ENCODE data around the gene PIGV.
A peak's percentile ranks its signal among the peaks of the same experiment; 100 is the strongest.

Gene PIGV

DNA sequence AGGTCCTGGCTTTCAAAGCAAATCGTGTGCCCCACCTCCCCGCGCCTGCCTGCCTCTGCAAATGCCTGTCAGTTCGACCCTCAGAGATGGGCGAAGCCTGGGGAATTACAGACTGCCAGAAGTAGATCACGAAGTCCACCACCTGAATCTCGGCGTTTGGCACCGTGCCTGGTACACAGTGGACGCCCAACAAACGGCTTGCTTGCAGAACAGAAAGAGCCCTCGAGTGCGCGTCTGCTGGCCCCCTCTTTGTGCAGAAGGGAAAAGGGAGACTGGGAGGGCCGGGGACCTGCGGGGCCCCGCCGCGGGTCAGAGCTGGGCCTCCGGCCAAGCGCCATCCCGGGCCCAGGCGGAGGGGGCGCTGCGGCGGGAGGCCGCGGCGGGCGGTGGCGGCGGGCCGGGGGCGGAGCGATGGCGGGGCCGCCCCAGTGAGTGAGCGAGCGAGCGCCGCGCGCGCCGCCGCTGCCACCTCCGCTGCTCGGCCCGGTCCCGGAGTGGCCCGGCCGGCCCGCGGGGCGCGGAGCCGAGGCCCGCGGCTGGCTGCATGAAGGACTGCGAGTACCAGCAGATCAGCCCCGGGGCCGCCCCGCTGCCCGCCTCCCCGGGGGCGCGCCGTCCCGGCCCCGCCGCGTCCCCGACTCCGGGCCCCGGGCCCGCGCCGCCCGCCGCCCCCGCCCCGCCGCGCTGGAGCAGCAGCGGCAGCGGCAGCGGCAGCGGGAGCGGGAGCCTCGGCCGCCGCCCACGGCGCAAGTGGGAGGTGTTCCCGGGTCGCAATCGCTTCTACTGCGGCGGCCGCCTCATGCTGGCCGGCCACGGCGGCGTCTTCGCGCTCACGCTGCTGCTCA lies 38.7 kb downstream of the PIGV start, which contains the start of gene ZDHHC18:
TSS of gene ZDHHC18 (plus strand) at position 428 of the 845 bp plus-strand sequence. CDS start at position 545, 117 bp downstream.
- peak; percentile 44 for DNase-seq (ENCODE audit: low read depth)
- TF ChIP-seq, protein P1, sequence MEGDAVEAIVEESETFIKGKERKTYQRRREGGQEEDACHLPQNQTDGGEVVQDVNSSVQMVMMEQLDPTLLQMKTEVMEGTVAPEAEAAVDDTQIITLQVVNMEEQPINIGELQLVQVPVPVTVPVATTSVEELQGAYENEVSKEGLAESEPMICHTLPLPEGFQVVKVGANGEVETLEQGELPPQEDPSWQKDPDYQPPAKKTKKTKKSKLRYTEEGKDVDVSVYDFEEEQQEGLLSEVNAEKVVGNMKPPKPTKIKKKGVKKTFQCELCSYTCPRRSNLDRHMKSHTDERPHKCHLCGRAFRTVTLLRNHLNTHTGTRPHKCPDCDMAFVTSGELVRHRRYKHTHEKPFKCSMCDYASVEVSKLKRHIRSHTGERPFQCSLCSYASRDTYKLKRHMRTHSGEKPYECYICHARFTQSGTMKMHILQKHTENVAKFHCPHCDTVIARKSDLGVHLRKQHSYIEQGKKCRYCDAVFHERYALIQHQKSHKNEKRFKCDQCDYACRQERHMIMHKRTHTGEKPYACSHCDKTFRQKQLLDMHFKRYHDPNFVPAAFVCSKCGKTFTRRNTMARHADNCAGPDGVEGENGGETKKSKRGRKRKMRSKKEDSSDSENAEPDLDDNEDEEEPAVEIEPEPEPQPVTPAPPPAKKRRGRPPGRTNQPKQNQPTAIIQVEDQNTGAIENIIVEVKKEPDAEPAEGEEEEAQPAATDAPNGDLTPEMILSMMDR (conservative IDR thresholded peaks at IDR 0.05; ENCODE audit: low read length) = peak; percentile 20; the same call in 1 of the 2 replicates
- peak within 1 kb of the TSS; percentile 79 for H3K4me3 ChIP-seq (ENCODE audit: low read length)

GRCh38 chr1:26827106-26827604 lies 39.4 kb downstream of the PIGV start:
- TF ChIP-seq, protein P1 (conservative IDR thresholded peaks at IDR 0.05; ENCODE audit: low read length) = no peak
- DNase-seq (ENCODE audit: low read depth) = no peak
- peak overlapping the region; percentile 72 for H3K4me3 ChIP-seq (ENCODE audit: low read length)

DNA sequence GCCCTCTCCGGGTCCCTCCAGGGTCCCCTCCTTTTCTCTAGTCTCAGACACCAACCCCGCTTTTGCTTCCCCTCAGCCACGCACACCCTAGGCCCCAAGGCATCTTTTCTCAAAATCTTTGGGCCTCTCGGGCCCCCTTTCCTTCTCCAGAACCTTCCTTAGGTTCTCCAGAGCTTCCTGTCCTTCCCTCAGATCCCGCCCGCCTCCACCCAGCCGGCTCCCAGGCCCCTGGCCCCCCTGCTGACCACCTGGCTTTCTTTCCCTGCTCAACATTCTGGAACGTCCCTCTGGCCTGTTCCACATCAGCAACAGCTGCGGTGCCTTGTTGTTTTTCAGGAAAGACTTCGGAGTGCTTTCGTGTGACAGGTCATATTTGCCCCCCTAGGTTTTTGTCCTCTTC lies 39.9 kb downstream of the PIGV start:
- TF ChIP-seq, protein P1 (conservative IDR thresholded peaks at IDR 0.05; ENCODE audit: low read length) = no peak
- DNase-seq (ENCODE audit: low read depth) = no peak
- H3K4me3 ChIP-seq (ENCODE audit: low read length) = peak overlapping the region; percentile 72

DNA sequence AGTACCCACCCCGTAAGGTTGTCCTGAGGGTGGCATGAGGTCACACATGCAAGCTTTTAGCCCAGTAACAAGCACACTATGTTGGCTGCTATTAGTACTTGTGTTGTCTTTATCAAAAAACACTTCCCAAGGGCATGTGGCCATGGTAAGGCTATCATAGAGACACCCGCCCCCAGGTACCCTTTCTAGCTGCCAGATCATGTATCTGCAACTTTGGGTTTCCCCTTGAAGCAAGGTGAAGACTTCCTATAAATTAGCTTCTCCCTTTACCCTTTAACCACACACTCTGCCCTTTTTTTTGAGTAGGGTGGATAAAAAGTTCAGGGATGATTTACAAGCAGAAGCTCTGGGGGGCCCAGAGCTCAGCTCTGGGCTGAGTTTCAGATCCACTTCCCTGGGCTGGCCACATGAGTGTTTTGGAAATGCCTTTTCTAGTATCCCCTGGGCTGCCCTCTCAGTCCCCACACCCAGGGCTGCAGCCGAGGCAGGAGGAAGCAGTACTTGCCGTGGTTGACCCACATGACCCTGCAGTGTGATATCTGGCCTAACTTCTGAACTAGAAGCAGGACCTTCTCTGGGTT lies 40.8 kb downstream of the PIGV start:
- TF ChIP-seq, protein P1 (conservative IDR thresholded peaks at IDR 0.05; ENCODE audit: low read length) = no peak
- no peak for DNase-seq (ENCODE audit: low read depth)
- H3K4me3 ChIP-seq (ENCODE audit: low read length) = no peak overlapping the region

DNA sequence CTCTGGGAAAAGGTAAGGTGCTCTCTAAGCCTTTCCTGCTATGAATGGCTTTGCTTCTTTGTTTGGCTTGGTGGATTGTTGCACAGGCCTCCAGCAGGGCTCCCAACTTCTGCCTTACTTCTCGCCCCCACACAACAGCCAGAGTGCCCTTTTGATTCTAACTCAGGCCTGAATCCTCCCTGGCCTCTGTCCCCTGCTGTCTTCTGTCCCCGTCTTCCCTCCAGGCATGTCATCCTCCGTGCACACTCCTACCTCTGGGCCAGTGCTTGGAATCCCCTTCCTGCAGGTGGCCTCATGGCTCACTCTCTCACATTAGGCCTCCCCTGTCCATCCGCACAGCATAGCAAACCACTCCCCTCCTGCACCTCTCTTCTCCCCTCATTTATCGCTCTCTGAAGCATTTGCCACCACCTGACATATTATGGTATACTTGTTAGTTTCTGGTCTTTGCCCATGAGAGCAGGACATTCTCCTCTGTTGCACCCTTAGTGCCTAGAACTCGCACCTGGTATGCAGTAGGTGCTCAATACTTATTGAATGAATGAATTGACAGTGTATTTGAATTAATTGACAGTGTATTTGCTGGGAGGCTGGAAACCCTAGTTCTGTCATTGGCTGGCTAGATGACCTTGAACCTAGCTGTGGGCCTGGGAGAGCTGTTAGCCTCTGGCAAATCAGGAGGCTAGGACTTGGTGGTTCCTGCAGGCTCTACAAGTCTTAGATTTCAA lies 41.6 kb downstream of the PIGV start:
- DNase-seq (ENCODE audit: low read depth) = no peak
- no peak overlapping the region; the same call in 1 of the 2 replicates for H3K4me3 ChIP-seq (ENCODE audit: low read length)
- TF ChIP-seq, protein P1 (conservative IDR thresholded peaks at IDR 0.05; ENCODE audit: low read length) = no peak

GRCh38 chr1:26831059-26831458 lies 43.3 kb downstream of the PIGV start:
- no peak for DNase-seq (ENCODE audit: low read depth)

More at GRCh38 chr1:26831059-26831458, 43.3 kb downstream of the PIGV start:
- H3K4me3 ChIP-seq (ENCODE audit: low read length) = no peak overlapping the region
- TF ChIP-seq, protein P1 (conservative IDR thresholded peaks at IDR 0.05; ENCODE audit: low read length) = no peak
